ENCODE results near the gene PCDHGA7. TPM values are rescaled to one million over a fixed set of nuclear protein-coding genes. Genes with fewer than 3 reads are reported as not detected.
"Not testable (repeated sequence)": the region's sequence is repeated elsewhere in the genome, so short reads cannot be mapped to it uniquely, and the experiment has no call there.

The PCDHGA7 gene
- total RNA-seq, 1 donor = 8.4 TPM

DNA sequence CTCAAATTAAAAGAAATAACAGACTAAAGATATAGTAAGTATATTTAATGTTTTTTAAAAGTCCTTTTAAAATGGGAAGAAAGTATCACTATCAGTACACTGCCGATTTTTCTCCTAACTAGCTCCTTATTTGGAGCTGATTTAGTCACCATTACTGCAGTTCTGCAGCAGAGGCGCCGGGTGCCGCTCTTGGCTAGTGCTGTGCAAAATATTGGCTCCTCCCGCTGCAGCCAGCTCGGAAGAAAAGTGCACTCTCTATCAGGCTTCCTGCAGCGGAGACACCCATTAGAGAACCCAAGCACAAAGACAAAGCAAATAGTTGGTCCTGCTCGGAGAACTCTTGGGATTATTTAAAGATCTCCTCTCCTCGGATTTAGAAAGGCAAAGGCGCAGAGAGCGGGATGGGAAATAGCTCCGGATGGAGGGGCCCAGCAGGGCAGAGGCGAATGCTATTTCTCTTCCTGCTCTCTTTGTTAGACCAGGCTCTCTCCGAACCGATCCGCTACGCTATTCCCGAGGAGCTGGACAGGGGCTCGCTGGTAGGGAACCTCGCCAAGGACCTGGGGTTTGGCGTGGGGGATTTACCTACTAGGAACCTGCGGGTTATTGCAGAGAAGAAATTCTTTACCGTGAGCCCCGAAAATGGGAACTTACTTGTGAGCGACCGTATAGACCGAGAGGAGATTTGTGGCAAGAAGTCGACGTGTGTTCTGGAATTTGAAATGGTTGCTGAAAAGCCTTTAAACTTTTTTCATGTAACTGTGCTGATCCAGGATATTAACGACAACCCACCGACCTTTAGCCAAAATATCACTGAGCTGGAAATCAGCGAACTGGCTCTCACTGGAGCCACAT lies 12.3 kb upstream of the PCDHGA7 start, which contains the start of gene PCDHGB3:
Gene PCDHGB3, plus strand, starts transcription at position 249 of the 855 bp plus-strand sequence. Its CDS starts 153 bp downstream, at position 402.
- TF ChIP-seq, protein P1, sequence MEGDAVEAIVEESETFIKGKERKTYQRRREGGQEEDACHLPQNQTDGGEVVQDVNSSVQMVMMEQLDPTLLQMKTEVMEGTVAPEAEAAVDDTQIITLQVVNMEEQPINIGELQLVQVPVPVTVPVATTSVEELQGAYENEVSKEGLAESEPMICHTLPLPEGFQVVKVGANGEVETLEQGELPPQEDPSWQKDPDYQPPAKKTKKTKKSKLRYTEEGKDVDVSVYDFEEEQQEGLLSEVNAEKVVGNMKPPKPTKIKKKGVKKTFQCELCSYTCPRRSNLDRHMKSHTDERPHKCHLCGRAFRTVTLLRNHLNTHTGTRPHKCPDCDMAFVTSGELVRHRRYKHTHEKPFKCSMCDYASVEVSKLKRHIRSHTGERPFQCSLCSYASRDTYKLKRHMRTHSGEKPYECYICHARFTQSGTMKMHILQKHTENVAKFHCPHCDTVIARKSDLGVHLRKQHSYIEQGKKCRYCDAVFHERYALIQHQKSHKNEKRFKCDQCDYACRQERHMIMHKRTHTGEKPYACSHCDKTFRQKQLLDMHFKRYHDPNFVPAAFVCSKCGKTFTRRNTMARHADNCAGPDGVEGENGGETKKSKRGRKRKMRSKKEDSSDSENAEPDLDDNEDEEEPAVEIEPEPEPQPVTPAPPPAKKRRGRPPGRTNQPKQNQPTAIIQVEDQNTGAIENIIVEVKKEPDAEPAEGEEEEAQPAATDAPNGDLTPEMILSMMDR (IDR thresholded peaks at IDR 0.05; ENCODE audit: insufficient read depth, low read length) = peak; percentile 64
- H3K4me3 ChIP-seq (ENCODE audit: low read depth, low read length) = peak within 1 kb of the TSS; percentile 57
- DNase-seq (ENCODE audit: low read depth) = peak; percentile 76

DNA sequence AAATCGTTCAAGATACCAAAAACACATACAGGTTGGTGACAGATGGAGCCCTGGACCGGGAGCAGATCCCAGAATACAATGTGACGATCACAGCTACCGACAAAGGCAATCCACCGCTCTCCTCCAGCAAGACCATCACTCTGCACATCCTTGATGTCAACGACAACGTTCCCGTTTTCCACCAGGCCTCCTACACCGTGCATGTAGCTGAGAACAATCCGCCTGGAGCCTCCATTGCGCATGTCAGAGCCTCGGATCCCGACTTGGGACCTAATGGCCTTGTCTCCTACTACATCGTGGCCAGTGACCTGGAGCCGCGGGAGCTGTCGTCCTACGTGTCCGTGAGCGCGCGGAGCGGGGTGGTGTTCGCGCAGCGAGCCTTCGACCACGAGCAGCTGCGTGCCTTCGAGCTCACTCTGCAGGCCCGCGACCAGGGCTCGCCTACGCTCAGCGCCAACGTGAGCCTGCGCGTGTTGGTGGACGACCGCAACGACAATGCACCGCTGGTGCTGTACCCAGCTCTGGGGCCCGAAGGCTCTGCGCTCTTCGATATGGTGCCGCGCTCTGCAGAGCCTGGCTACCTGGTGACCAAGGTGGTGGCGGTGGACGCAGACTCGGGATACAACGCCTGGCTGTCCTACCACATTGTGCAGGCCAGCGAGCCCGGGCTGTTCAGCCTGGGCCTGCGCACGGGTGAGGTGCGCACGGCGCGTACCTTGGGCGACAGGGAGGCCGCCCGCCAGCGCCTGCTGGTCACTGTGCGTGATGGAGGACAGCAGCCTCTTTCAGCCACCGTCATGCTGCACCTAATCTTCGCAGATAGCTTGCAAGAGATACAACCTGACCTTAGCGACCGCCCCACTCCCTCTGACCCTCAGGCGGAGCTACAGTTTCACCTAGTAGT lies 10.7 kb upstream of the PCDHGA7 start:
- TF ChIP-seq, protein P1 (IDR thresholded peaks at IDR 0.05; ENCODE audit: insufficient read depth, low read length) = no peak
- no peak overlapping the region for H3K4me3 ChIP-seq (ENCODE audit: low read depth, low read length)
- DNase-seq (ENCODE audit: low read depth) = no peak

DNA sequence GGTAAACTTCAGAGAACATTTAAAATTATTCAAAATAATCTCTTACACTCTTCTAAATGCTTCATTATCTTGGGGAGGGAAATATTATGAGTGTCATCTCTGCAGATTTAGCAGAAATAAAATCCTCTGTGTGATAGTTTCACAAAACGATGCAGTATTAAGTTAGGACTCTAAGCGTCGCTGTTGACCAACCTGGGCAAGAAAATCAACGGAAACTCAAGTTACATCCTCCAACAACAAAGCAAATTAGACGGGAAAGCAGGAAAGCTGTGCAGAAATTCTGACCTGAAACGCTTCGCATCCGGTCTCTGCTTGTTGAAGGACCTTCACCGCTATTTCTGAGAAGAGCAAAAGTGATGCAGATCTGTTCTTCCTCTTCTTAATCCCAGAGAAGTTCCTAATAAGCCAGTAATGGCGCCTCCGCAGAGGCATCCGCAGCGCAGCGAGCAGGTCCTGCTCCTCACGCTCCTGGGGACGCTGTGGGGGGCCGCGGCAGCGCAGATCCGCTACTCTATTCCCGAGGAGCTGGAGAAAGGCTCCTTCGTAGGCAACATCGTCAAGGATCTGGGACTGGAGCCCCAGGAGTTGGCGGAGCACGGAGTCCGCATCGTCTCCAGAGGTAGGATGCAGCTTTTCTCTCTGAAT lies 8.7 kb upstream of the PCDHGA7 start, which contains the start of gene PCDHGA6:
Gene PCDHGA6, plus strand, starts transcription at position 219 of the 645 bp plus-strand sequence. Its CDS starts 193 bp downstream, at position 412.
- DNase-seq (ENCODE audit: low read depth) = peak; percentile 53
- H3K4me3 ChIP-seq (ENCODE audit: low read depth, low read length) = peak within 1 kb of the TSS; percentile 59
- TF ChIP-seq, protein P1 (IDR thresholded peaks at IDR 0.05; ENCODE audit: insufficient read depth, low read length) = peak; percentile 57

DNA sequence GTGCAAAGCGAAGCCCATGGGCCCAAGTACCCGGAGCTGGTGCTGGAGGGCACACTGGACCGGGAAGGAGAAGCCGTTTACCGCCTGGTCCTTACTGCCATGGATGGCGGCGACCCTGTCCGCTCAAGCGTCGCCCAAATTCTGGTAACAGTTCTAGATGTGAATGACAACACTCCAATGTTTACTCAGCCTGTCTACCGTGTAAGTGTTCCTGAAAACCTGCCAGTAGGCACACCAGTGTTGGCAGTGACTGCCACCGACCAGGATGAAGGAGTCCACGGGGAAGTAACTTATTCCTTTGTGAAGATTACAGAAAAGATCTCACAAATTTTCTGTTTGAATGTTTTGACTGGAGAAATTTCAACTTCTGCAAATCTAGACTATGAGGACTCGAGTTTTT lies 7.9 kb upstream of the PCDHGA7 start:
- H3K4me3 ChIP-seq (ENCODE audit: low read depth, low read length) = no peak overlapping the region

DNA sequence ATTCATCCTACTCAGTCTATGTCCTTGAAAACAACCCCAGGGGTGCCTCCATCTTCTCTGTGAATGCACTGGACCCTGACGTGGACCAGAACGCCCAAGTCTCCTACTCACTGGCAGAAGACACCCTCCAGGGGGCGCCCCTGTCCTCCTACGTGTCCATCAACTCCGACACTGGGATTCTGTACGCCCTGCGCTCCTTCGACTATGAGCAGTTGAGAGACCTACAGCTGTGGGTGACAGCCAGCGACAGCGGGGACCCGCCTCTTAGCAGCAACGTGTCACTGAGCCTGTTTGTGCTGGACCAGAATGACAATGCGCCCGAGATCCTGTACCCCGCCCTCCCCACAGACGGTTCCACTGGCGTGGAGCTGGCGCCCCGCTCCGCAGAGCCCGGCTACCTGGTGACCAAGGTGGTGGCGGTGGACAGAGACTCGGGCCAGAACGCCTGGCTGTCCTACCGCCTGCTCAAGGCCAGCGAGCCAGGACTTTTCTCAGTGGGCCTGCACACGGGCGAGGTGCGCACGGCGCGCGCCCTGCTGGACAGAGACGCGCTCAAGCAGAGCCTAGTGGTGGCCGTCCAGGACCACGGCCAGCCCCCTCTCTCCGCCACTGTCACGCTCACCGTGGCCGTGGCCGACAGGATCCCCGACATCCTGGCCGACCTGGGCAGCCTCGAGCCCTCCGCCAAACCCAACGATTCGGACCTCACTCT lies 6.9 kb upstream of the PCDHGA7 start:
- H3K4me3 ChIP-seq (ENCODE audit: low read depth, low read length) = not testable (repeated sequence)

More for the DNA sequence above, 7.9 kb upstream of the PCDHGA7 start:
- DNase-seq (ENCODE audit: low read depth) = no peak
- TF ChIP-seq, protein P1 (IDR thresholded peaks at IDR 0.05; ENCODE audit: insufficient read depth, low read length) = no peak

DNA sequence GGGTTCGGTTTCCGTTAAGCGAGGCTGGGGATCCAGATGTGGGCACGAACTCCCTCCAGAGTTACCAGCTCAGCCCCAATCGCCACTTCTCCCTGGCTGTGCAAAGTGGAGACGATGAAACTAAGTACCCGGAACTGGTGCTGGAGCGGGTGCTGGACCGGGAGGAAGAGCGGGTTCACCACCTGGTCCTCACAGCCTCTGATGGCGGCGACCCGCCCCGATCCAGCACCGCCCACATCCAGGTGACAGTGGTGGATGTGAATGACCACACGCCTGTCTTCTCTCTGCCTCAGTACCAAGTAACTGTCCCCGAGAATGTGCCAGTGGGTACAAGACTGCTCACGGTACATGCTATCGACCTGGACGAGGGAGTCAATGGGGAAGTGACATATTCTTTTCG lies 803 bp downstream of the PCDHGA7 start:
- TF ChIP-seq, protein P1 (IDR thresholded peaks at IDR 0.05; ENCODE audit: insufficient read depth, low read length) = no peak
- DNase-seq (ENCODE audit: low read depth) = no peak
- peak overlapping the region; percentile 73 for H3K4me3 ChIP-seq (ENCODE audit: low read depth, low read length)

More for the DNA sequence above, 6.9 kb upstream of the PCDHGA7 start:
- DNase-seq (ENCODE audit: low read depth) = not testable (repeated sequence)

All from fibroblast of the aortic adventitia (primary cell).